Parathyroid adenoma (tissue), 2 donors: ENCODE measurements around the gene NFE2L3.

Experiments used
- H2AFZ ChIP-seq: fragments of 300-600 bp; sonication (generic); one replicate; pipeline ENCODE4 v1.7.0; 2017; ENCODE audit warnings: antibody characterized with exemption, mild to moderate bottlenecking
- H3K27ac ChIP-seq: fragments of 300-600 bp; sonication (generic); one replicate; pipeline ENCODE4 v1.7.0; 2017
- H3K27me3 ChIP-seq: fragments of 300-600 bp; sonication (generic); one replicate; pipeline ENCODE4 v1.7.0; 2017; ENCODE audit warnings: low read length; ENCODE audit not compliant: control insufficient read depth, insufficient read depth
- H3K36me3 ChIP-seq: fragments of 300-600 bp; sonication (generic); one replicate; pipeline ENCODE4 v1.7.0; 2017; ENCODE audit warnings: low read length; ENCODE audit not compliant: control insufficient read depth, insufficient read depth
- H3K4me1 ChIP-seq: fragments of 300-600 bp; sonication (generic); one replicate; pipeline ENCODE4 v1.7.0; 2017; ENCODE audit warnings: control low read depth
- H3K4me2 ChIP-seq: fragments of 300-600 bp; sonication (generic); one replicate; pipeline ENCODE4 v1.7.0; 2017; ENCODE audit warnings: low read length
- H3K4me3 ChIP-seq: fragments of 300-600 bp; sonication (generic); one replicate; pipeline ENCODE4 v1.7.0; 2017; ENCODE audit warnings: low read depth, low read length
- H3K79me2 ChIP-seq: fragments of 300-600 bp; sonication (generic); one replicate; pipeline ENCODE4 v1.7.0; 2017; ENCODE audit warnings: control low read depth
- H3K9ac ChIP-seq: fragments of 300-600 bp; sonication (generic); one replicate; pipeline ENCODE4 v1.7.0; 2017; ENCODE audit warnings: mild to moderate bottlenecking
- H3K9me3 ChIP-seq: fragments of 300-600 bp; sonication (generic); one replicate; pipeline ENCODE4 v1.7.0; 2017; ENCODE audit warnings: low read length; ENCODE audit not compliant: control insufficient read depth
- CTCF ChIP-seq: fragments of 300-600 bp; sonication (generic); IDR thresholded peaks from one replicate; pipeline ENCODE4 v1.7.0; 2017; ENCODE audit warnings: antibody characterized with exemption, mild to moderate bottlenecking
- donor health status: primary hyperparathyroidism.

Gene NFE2L3

GRCh38 chr7:26140380-26140779 lies 11.6 kb upstream of the NFE2L3 start:
- Histone ChIP-seq H3K36me3 (no peaks in the 10 kb centered on the region), H3K27ac (no peak overlapping the region), H3K4me1 (no peaks in the 10 kb centered on the region), H3K9me3 (no peaks in the 10 kb centered on the region), H3K9ac (no peak overlapping the region), H3K79me2 (no peaks in the 10 kb centered on the region), H3K27me3 (no peaks in the 10 kb centered on the region), H2AFZ (no peak overlapping the region), H3K4me2 (no peak overlapping the region), H3K4me3 (no peak overlapping the region)
- no peak for TF ChIP-seq CTCF

GRCh38 chr7:26141077-26141476 lies 10.9 kb upstream of the NFE2L3 start:
- Histone ChIP-seq H3K4me2 (no peak overlapping the region), H3K4me1 (no peaks in the 10 kb centered on the region)
- TF ChIP-seq CTCF = no peak

GRCh38 chr7:26143298-26144048 lies 8.5 kb upstream of the NFE2L3 start:
- H3K4me1 ChIP-seq = no peaks in the 10 kb centered on the region
- no peak overlapping the region for H3K4me2 ChIP-seq
- H3K27me3 ChIP-seq = no peaks in the 10 kb centered on the region
- H3K4me3 ChIP-seq = no peak overlapping the region
- H3K9me3 ChIP-seq = no peaks in the 10 kb centered on the region
- no peaks in the 10 kb centered on the region for H3K36me3 ChIP-seq
- TF ChIP-seq CTCF = no peak
- no peaks in the 10 kb centered on the region for H3K79me2 ChIP-seq
- H3K9ac ChIP-seq = no peak overlapping the region
- H3K27ac ChIP-seq = no peak overlapping the region
- no peak overlapping the region for H2AFZ ChIP-seq

More at GRCh38 chr7:26141077-26141476, 10.9 kb upstream of the NFE2L3 start:
- H3K4me3 ChIP-seq = no peak overlapping the region
- no peak overlapping the region for H2AFZ ChIP-seq
- no peaks in the 10 kb centered on the region for H3K27me3 ChIP-seq
- H3K9me3 ChIP-seq = no peaks in the 10 kb centered on the region
- no peaks in the 10 kb centered on the region for H3K36me3 ChIP-seq
- H3K27ac ChIP-seq = no peak overlapping the region
- no peaks in the 10 kb centered on the region for H3K79me2 ChIP-seq
- no peak overlapping the region for H3K9ac ChIP-seq

GRCh38 chr7:26144184-26145080 lies 7.6 kb upstream of the NFE2L3 start:
- Histone ChIP-seq H3K9ac (no peak overlapping the region), H3K27me3 (no peaks in the 10 kb centered on the region), H2AFZ (no peak overlapping the region), H3K9me3 (no peaks in the 10 kb centered on the region), H3K4me3 (no peak overlapping the region), H3K36me3 (no peaks in the 10 kb centered on the region), H3K27ac (no peak overlapping the region), H3K79me2 (no peaks in the 10 kb centered on the region), H3K4me2 (no peak overlapping the region), H3K4me1 (no peaks in the 10 kb centered on the region)
- no peak for TF ChIP-seq CTCF
